Body of pancreas (tissue), 4 donors: ENCODE results near the gene MUSK. TPM values are rescaled to one million over a fixed set of nuclear protein-coding genes. Genes with fewer than 3 reads are reported as not detected.

ENCODE experiments used
- ATAC-seq: fragments of 150-250 bp; one replicate; pipeline ENCODE4 v1.9.1; 2016
- DNase-seq, 4 donors: peaks; one replicate each; pipeline ENCODE4 v3.0.0-alpha.2; 2019
- H3K27ac ChIP-seq, 4 donors: fragments of 200-600 bp; sonication (generic); 1 replicate in 3 of 4; 2 replicates in 1 of 4; pipeline versions ENCODE4 v1.5.1 to v1.6.1; 2016 to 2019; ENCODE audit warnings: mild to moderate bottlenecking in 1 of 4, mixed read lengths in 1 of 4, moderate library complexity in 1 of 4
- H3K27me3 ChIP-seq, 2 donors: fragments of 200-600 bp; sonication (generic); one replicate each; pipeline ENCODE4 v1.6.0; 2016; ENCODE audit warnings: mild to moderate bottlenecking in 1 of 2
- H3K36me3 ChIP-seq, 2 donors: fragments of 200-600 bp; sonication (generic); replicated peaks in 1 of 2; 2 replicates each; pipeline ENCODE4 v1.5.1; 2016; ENCODE audit warnings: low read depth in 2 of 2; ENCODE audit not compliant: insufficient read depth in 1 of 2
- H3K4me1 ChIP-seq: fragments of 200-600 bp; sonication (generic); one replicate; pipeline ENCODE4 v1.6.0; 2016
- H3K4me3 ChIP-seq, 2 donors: fragments of 200-600 bp; sonication (generic); 1 replicate in 1 of 2; 2 replicates in 1 of 2; pipeline ENCODE4 v1.5.1; 2016 to 2019
- H3K9me3 ChIP-seq, 3 donors: fragments of 200-600 bp; sonication (generic); 1 replicate in 2 of 3; 2 replicates in 1 of 3; pipeline ENCODE4 v1.5.1; 2016
- POLR2A ChIP-seq, 3 donors: fragments of 450-650 bp; IDR thresholded peaks; one replicate each; pipeline ENCODE4 v1.6.1; 2016; ENCODE audit warnings: antibody characterized with exemption in 3 of 3, mild to moderate bottlenecking in 2 of 3
- WGBS, 2 donors: methylation state at CpG; one replicate each; pipeline ENCODE4 v1.1.5; 2017; 5-methylcytosine and 5-hydroxymethylcytosine counted together
- intact Hi-C: fragments of 100-400 bp; cut with DNase I; formaldehyde crosslinking; loops from one replicate; pipeline ENCODE4 v1.15.1; 2023
- total RNA-seq, 2 donors: library from RNA; depleted of rRNA; stranded (reverse); fragments of >200 nt; gene quantifications; one replicate each; pipeline ENCODE4 v1.1.0, GENCODE V29; 2016
- TF ChIP-seq, protein P1 (sequence below), 7 experiments: fragments of 450-650 bp in 4 of 7; fragments of 200-600 bp in 3 of 7; sonication (generic) in 3 of 7; IDR thresholded peaks; one replicate each; pipeline ENCODE4 v1.5.1; 2016 to 2019; ENCODE audit warnings: antibody characterized with exemption in 7 of 7

Gene MUSK
- total RNA-seq, 2 donors from 2014 or later = not detected

DNA sequence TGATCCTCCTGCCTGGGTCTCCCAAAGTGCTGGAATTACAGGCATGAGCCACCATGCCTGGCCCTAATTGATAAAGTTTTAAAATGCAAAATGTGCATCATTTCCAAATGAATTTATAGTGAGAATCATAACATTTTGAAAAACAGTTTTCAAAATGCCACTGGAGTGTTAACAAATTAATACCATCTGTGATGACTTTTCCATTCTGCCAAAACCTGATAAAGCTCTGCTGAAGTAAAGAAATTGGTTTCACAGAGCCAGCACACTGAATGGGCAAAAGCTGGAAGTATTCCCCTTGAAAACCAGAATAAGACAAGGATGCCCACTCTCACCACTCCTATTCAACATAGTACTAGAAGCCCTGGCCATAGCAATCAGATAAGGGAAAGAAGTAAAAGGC lies 89.6 kb downstream of the MUSK start:
- no peaks in the 10 kb centered on the region for H3K4me1 ChIP-seq
- intact Hi-C loops = no loop called here
- TF ChIP-seq, protein P1, sequence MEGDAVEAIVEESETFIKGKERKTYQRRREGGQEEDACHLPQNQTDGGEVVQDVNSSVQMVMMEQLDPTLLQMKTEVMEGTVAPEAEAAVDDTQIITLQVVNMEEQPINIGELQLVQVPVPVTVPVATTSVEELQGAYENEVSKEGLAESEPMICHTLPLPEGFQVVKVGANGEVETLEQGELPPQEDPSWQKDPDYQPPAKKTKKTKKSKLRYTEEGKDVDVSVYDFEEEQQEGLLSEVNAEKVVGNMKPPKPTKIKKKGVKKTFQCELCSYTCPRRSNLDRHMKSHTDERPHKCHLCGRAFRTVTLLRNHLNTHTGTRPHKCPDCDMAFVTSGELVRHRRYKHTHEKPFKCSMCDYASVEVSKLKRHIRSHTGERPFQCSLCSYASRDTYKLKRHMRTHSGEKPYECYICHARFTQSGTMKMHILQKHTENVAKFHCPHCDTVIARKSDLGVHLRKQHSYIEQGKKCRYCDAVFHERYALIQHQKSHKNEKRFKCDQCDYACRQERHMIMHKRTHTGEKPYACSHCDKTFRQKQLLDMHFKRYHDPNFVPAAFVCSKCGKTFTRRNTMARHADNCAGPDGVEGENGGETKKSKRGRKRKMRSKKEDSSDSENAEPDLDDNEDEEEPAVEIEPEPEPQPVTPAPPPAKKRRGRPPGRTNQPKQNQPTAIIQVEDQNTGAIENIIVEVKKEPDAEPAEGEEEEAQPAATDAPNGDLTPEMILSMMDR (IDR thresholded peaks at IDR 0.05) = no peak
- no peak for TF ChIP-seq POLR2A (IDR thresholded peaks at IDR 0.05)
- no peak for DNase-seq
- no peaks in the 10 kb centered on the region for H3K27me3 ChIP-seq
- H3K36me3 ChIP-seq = no peaks in the 10 kb centered on the region
- no peak overlapping the region for H3K27ac ChIP-seq
- H3K9me3 ChIP-seq = no peaks in the 10 kb centered on the region
- no peak for ATAC-seq
- H3K4me3 ChIP-seq = no peak overlapping the region

DNA sequence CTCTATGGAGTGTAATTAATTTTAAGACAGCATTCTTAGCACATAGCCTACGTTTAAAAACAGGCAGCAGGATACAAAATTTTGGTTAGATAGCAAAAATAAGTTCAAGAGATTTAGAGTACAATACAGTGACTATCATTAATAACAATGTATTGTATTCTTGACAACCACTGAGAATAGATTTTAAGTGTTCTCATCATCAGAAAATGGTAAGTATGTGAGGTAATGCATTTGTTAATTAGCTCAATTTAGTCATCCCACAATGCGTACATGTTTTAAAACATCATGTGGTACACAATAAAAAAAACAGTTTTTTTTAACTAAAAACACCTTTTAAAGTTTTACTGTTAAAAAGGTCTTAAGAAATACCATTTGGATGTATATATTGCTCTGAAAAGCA lies 94.2 kb downstream of the MUSK start:
- intact Hi-C loops = no loop called here
- WGBS, 2 donors = 60 to 63% methylated on average over 2 of the region's 2 CpGs
- TF ChIP-seq POLR2A (IDR thresholded peaks at IDR 0.05) = no peak
- TF ChIP-seq, protein P1 (IDR thresholded peaks at IDR 0.05) = no peak
- DNase-seq (no peak), ATAC-seq (no peak)
- no peak overlapping the region for H3K4me3 ChIP-seq
- H3K9me3 ChIP-seq = no peaks in the 10 kb centered on the region
- H3K4me1 ChIP-seq = no peaks in the 10 kb centered on the region
- no peak overlapping the region for H3K27ac ChIP-seq
- no peaks in the 10 kb centered on the region for H3K36me3 ChIP-seq
- H3K27me3 ChIP-seq = no peaks in the 10 kb centered on the region

DNA sequence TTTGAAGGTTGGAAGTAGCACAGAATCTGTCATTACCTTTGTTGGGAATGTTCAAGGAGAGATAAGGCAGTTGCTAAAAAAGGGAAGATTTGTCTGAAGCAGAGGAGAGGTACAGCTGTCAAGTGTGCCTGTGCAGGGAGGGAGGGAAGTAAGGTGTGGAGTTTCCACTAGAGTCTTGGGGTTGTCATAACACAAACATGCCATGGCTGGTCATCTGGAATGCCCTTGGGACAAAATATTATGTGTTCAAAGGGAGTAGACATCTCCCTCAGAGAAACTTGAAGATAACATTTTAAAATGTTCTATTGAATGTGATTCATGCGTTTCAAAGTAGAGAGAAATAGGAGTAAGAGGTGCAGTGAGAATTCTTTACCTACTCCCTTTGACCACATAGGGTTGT lies 95.0 kb downstream of the MUSK start:
- ATAC-seq (no peak), DNase-seq (no peak)
- Histone ChIP-seq H3K27me3 (no peaks in the 10 kb centered on the region), H3K4me3 (no peak overlapping the region), H3K27ac (no peak overlapping the region), H3K4me1 (no peaks in the 10 kb centered on the region), H3K9me3 (no peaks in the 10 kb centered on the region), H3K36me3 (no peaks in the 10 kb centered on the region)
- WGBS, 2 donors = 74 to 77% methylated on average over 1 of the region's 1 CpG
- no peak for TF ChIP-seq POLR2A (IDR thresholded peaks at IDR 0.05)
- TF ChIP-seq, protein P1 (IDR thresholded peaks at IDR 0.05) = no peak
- intact Hi-C loops = no loop called here

DNA sequence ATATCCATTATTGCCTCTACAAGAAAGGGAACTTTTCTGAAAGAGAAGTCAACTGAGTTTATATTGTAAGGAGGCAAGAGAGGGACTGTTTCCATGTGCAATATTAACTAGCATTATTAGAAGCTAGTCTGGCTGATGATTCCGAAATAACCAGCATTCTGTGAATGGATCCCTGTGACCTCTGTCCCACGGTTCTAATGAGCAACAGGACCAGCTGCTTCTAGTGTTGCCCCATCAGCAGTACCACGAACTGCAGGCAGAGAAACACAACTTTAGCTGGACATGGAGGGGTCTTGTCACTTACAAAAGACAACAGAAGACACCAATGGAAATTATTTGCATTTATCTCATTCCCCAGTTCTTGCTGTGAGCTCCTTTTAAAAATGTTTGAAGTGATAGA lies 95.4 kb downstream of the MUSK start:
- no peak overlapping the region for H3K4me3 ChIP-seq
- H3K9me3 ChIP-seq = no peaks in the 10 kb centered on the region
- no peaks in the 10 kb centered on the region for H3K27me3 ChIP-seq
- no peak overlapping the region for H3K27ac ChIP-seq
- WGBS, 2 donors = 70 to 71% methylated on average over 3 of the region's 3 CpGs
- H3K36me3 ChIP-seq = no peaks in the 10 kb centered on the region
- intact Hi-C loops = no loop called here
- H3K4me1 ChIP-seq = no peaks in the 10 kb centered on the region
- no peak for TF ChIP-seq POLR2A (IDR thresholded peaks at IDR 0.05)
- TF ChIP-seq, protein P1 (IDR thresholded peaks at IDR 0.05) = no peak
- ATAC-seq (no peak), DNase-seq (no peak)

DNA sequence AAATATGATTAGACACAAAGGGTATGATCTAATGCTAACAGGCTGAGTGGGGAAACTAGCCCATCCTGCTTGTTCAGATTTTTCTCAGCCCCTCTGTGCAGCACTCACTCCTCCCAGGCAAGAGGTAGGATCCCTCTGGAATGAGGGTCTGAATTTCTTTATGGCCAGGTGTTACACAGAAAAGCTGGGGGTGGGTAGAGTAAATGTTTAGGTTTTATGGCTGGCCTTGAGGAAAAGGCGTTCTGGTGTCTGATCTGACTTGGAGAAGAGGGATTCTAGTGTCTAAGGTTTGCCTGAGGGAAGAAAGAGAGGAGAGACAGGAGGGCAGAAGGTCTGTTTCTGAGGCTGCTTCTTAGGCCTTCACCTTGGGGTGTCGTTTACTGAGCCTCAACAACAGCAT lies 97.3 kb downstream of the MUSK start:
- Histone ChIP-seq H3K36me3 (no peaks in the 10 kb centered on the region), H3K27ac (no peak overlapping the region), H3K4me1 (no peaks in the 10 kb centered on the region), H3K4me3 (no peak overlapping the region), H3K9me3 (no peaks in the 10 kb centered on the region), H3K27me3 (no peaks in the 10 kb centered on the region)
- TF ChIP-seq POLR2A (IDR thresholded peaks at IDR 0.05) = no peak
- TF ChIP-seq, protein P1 (IDR thresholded peaks at IDR 0.05) = no peak
- WGBS, 2 donors = 63 to 65% methylated on average over 2 of the region's 2 CpGs
- intact Hi-C loops = no loop called here
- no peak for DNase-seq
- ATAC-seq = no peak
